HepG2 (cell line): ENCODE data around the gene TAGLN2. TPM values are rescaled to one million over a fixed set of nuclear protein-coding genes. Genes with fewer than 3 reads are reported as not detected.

Source experiments
- DZIP1 ChIP-seq: sonication (generic); formaldehyde crosslinking; IDR thresholded peaks from 2 replicates; pipeline ENCODE4 v1.5.0; 2020; ENCODE audit warnings: mild to moderate bottlenecking, missing genetic modification reagents
- FOSL2 ChIP-seq: sonication (generic); formaldehyde crosslinking; IDR thresholded peaks from 2 replicates; pipeline ENCODE4 v1.4.0; 2020; ENCODE audit warnings: missing genetic modification reagents
- RBFOX2 ChIP-seq: fragments of 200-400 bp; formaldehyde crosslinking; IDR thresholded peaks from 2 replicates; pipeline ENCODE4 v1.6.1; 2017; ENCODE audit warnings: low read depth, mild to moderate bottlenecking, low read length
- YEATS2 ChIP-seq: sonication (generic); formaldehyde crosslinking; IDR thresholded peaks from 2 replicates; pipeline ENCODE4 v1.4.0; 2020; ENCODE audit warnings: missing genetic modification reagents, borderline replicate concordance
- polyA plus RNA-seq, 8 experiments: library from polyadenylated mRNA; depleted of rRNA in 3 of 8; stranded (reverse) in 7 of 8; unstranded in 1 of 8; fragments of >200 nt; fragmentation: Illumina TruSeq in 4 of 8; extraction: Trizol in 4 of 8; gene quantifications; 2 replicates each; pipeline versions ENCODE4 v1.2.1 to v1.2.3, GENCODE V29; 2011 to 2016; ENCODE audit warnings: low read depth in 4 of 8, missing spikeins in 1 of 8, mixed read lengths in 1 of 8; ENCODE audit not compliant: insufficient read depth in 1 of 8
- total RNA-seq, 5 experiments: library from RNA; depleted of rRNA; stranded (reverse); fragments of >200 nt; fragmentation: Illumina TruSeq; extraction: Trizol; gene quantifications; 2 replicates each; pipeline ENCODE4 v1.2.3, GENCODE V29; 2016; ENCODE audit warnings: low read depth in 1 of 5
- TF ChIP-seq, protein P1 (sequence below): sonication (generic); formaldehyde crosslinking; IDR thresholded peaks from 2 replicates; pipeline ENCODE4 v1.4.0; 2020; ENCODE audit warnings: missing genetic modification reagents
- TF ChIP-seq, protein P2 (sequence below): sonication (generic); formaldehyde crosslinking; IDR thresholded peaks from 2 replicates; pipeline ENCODE4 v1.4.0; 2020; ENCODE audit warnings: low read depth, missing genetic modification reagents

TAGLN2 gene
- total and polyA plus RNA-seq, 2 of the 13 experiments (the other 11 are each of a cell fraction or from before 2014, with no cell fraction given) = 6.7 to 17.2 TPM

DNA sequence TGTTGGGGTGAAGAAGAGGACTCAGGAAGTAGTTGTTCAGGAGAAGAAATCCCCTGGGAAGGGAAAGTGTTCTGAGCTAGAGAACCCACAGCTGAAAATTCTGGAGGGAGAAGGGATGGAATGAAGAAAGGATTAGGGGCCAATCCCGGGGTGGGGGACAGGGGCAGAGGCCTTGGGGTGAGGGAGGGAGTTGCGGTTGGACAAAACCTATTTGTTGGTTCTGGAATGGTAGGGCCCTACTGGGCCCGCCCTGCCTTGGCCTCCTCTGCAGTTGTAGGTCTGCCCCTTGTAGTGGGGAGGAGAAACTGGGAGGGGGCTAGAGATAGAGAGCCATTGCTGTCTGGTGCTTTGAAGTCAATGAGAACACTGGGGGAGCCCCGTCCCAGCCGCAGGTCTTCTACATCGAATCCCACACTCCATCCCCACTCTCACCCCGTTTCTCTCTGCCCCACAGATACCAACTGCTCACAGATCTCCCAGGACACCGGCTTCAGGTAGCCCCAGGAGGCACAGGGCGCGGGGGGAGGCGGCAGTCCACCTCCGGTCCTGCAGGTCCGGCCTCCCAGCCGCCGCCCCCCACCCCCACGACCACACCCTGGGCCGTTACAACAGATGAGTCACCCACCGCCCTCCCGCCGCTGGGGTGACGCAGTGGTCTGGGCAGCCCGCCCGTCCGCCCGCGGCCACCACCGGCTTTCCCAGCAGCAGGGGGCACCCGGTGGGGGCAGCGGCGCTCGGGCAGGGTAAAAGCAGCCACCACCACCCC is 1.1 kb downstream of the TAGLN2 start (continued):
- TF ChIP-seq DZIP1 (CRISPR knock-in tag) (no peak), RBFOX2 (peak; percentile 51; the same call in 1 of the 2 replicates), FOSL2 (CRISPR knock-in tag) (peak; percentile 87), YEATS2 (CRISPR knock-in tag) (no peak)
- TF ChIP-seq, protein P1, sequence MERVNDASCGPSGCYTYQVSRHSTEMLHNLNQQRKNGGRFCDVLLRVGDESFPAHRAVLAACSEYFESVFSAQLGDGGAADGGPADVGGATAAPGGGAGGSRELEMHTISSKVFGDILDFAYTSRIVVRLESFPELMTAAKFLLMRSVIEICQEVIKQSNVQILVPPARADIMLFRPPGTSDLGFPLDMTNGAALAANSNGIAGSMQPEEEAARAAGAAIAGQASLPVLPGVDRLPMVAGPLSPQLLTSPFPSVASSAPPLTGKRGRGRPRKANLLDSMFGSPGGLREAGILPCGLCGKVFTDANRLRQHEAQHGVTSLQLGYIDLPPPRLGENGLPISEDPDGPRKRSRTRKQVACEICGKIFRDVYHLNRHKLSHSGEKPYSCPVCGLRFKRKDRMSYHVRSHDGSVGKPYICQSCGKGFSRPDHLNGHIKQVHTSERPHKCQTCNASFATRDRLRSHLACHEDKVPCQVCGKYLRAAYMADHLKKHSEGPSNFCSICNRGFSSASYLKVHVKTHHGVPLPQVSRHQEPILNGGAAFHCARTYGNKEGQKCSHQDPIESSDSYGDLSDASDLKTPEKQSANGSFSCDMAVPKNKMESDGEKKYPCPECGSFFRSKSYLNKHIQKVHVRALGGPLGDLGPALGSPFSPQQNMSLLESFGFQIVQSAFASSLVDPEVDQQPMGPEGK (CRISPR knock-in tag) = peak; percentile 64
- TF ChIP-seq, protein P2, sequence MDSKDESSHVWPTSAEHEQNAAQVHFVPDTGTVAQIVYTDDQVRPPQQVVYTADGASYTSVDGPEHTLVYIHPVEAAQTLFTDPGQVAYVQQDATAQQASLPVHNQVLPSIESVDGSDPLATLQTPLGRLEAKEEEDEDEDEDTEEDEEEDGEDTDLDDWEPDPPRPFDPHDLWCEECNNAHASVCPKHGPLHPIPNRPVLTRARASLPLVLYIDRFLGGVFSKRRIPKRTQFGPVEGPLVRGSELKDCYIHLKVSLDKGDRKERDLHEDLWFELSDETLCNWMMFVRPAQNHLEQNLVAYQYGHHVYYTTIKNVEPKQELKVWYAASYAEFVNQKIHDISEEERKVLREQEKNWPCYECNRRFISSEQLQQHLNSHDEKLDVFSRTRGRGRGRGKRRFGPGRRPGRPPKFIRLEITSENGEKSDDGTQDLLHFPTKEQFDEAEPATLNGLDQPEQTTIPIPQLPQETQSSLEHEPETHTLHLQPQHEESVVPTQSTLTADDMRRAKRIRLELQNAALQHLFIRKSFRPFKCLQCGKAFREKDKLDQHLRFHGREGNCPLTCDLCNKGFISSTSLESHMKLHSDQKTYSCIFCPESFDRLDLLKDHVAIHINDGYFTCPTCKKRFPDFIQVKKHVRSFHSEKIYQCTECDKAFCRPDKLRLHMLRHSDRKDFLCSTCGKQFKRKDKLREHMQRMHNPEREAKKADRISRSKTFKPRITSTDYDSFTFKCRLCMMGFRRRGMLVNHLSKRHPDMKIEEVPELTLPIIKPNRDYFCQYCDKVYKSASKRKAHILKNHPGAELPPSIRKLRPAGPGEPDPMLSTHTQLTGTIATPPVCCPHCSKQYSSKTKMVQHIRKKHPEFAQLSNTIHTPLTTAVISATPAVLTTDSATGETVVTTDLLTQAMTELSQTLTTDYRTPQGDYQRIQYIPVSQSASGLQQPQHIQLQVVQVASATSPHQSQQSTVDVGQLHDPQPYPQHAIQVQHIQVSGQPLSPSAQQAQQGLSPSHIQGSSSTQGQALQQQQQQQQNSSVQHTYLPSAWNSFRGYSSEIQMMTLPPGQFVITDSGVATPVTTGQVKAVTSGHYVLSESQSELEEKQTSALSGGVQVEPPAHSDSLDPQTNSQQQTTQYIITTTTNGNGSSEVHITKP (CRISPR knock-in tag) = peak; percentile 20; the same call in 1 of the 2 replicates
- TF ChIP-seq, all 625 proteins: peak for 9
